K562 (cell line): ENCODE measurements around the gene SLC16A10. TPM values are rescaled to one million over a fixed set of nuclear protein-coding genes. Genes with fewer than 3 reads are reported as not detected.

Experiments
- ATAC-seq: fragments of 200-7000 bp; cut with Tn5 transposase; 3 replicates; pipeline ENCODE4 v1.9.1; 2020; ENCODE audit warnings: moderate library complexity
- BruUV-seq: library from RNA; stranded (reverse); fragments of 400-500 nt; replicated peaks from 2 replicates; lab custom pipeline; 2021; lab: Mats Ljungman, UMichigan
- CTCF ChIA-PET: fragments of 300-600 bp; formaldehyde crosslinking; extraction: SDS; loops from one replicate; lab custom pipeline; 2021; ENCODE audit warnings: low intra/inter-chr PET ratio; lab: Yijun Ruan, JAX
- POLR2A ChIA-PET: fragments of 300-600, 350-650 bp; sonication (Branson Sonifier 250); formaldehyde crosslinking; extraction: SDS; loops from one replicate; lab custom pipeline; 2021; ENCODE audit warnings: antibody characterized with exemption, inconsistent platforms; lab: Yijun Ruan, JAX
- DNase-seq, 4 experiments: peaks; one replicate each; pipeline versions ENCODE4 v3.0.0 to v3.0.0-alpha.2; 2011 to 2018; ENCODE audit warnings: low spot score in 3 of 4, mixed read lengths in 3 of 4; ENCODE audit errors: extremely low read depth in 1 of 4
- FAIRE-seq: peaks from 2 replicates; lab custom pipeline; 2011; peaks lifted over from hg19 to GRCh38; lab: Jason Lieb, UNC
- H2AFZ ChIP-seq: 2 replicates; pipeline ENCODE4 v1.6.0; 2011; ENCODE audit warnings: low read depth, low read length, control low read depth, inconsistent platforms
- H3K27ac ChIP-seq: fragments of 200-600 bp; 3 replicates; pipeline ENCODE4 v1.8.0; 2011; ENCODE audit warnings: low read depth, mild to moderate bottlenecking, control low read depth, inconsistent platforms, low read length, moderate library complexity, mixed read lengths; ENCODE audit errors: extremely low read depth
- H3K27me3 ChIP-seq, 2 experiments: fragments of 300-600 bp in 1 of 2; 2 replicates in 1 of 2; 3 replicates in 1 of 2; pipeline versions ENCODE4 v1.6.0 to v1.8.0; 2011; ENCODE audit warnings: inconsistent platforms in 2 of 2, low read length in 2 of 2, mild to moderate bottlenecking in 1 of 2, mixed read lengths in 1 of 2, moderate library complexity in 1 of 2; ENCODE audit not compliant: control insufficient read depth in 2 of 2, insufficient read depth in 2 of 2
- H3K36me3 ChIP-seq: fragments of 300-600 bp; 3 replicates; pipeline ENCODE4 v1.8.0; 2011; ENCODE audit warnings: mild to moderate bottlenecking, low read length, inconsistent platforms; ENCODE audit not compliant: control insufficient read depth, insufficient read depth
- H3K4me1 ChIP-seq, 2 experiments: fragments of 200-600 bp in 1 of 2; replicated peaks in 1 of 2; 2 replicates in 1 of 2; 3 replicates in 1 of 2; pipeline versions ENCODE4 v1.5.1 to v1.8.0; 2011; ENCODE audit warnings: inconsistent platforms in 2 of 2, low read length in 2 of 2, mild to moderate bottlenecking in 1 of 2, mixed read lengths in 1 of 2, moderate library complexity in 1 of 2; ENCODE audit not compliant: control insufficient read depth in 2 of 2, insufficient read depth in 2 of 2
- H3K4me2 ChIP-seq: 2 replicates; pipeline ENCODE4 v1.6.1; 2011; ENCODE audit warnings: low read length, control low read depth, inconsistent platforms, mixed read lengths; ENCODE audit not compliant: insufficient read depth
- H3K4me3 ChIP-seq: fragments of 200-600 bp; sonication (generic), shearing (Covaris generic); 2 replicates; pipeline ENCODE4 v1.5.1; 2016; ENCODE audit warnings: control low read depth, inconsistent platforms
- H3K79me2 ChIP-seq: fragments of 200-600 bp; 3 replicates; pipeline ENCODE4 v1.8.0; 2011; ENCODE audit warnings: low read length, inconsistent platforms; ENCODE audit not compliant: control insufficient read depth, insufficient read depth
- H3K9ac ChIP-seq, 2 experiments: 2 replicates each; pipeline versions ENCODE4 v1.6.0 to v1.6.1; 2011; ENCODE audit warnings: low read depth in 2 of 2, low read length in 2 of 2, control low read depth in 1 of 2, inconsistent platforms in 1 of 2, mild to moderate bottlenecking in 1 of 2, mixed read lengths in 1 of 2; ENCODE audit not compliant: insufficient read depth in 1 of 2
- H3K9me1 ChIP-seq: one replicate; pipeline ENCODE4 v1.6.0; 2011; ENCODE audit warnings: inconsistent platforms, mild to moderate bottlenecking, low read length, moderate library complexity; ENCODE audit not compliant: control insufficient read depth, insufficient read depth
- H3K9me3 ChIP-seq: replicated peaks from 2 replicates; pipeline ENCODE4 v1.5.1; 2011; ENCODE audit warnings: low read depth, low read length, inconsistent platforms; ENCODE audit not compliant: control insufficient read depth, insufficient read depth
- H4K20me1 ChIP-seq: replicated peaks from 2 replicates; pipeline ENCODE4 v1.6.1; 2011; ENCODE audit warnings: low read length, inconsistent platforms, mixed read lengths; ENCODE audit not compliant: control insufficient read depth, insufficient read depth
- ARHGAP35 ChIP-seq: fragments of 450-650 bp; IDR thresholded peaks from 2 replicates; pipeline ENCODE4 v1.6.1; 2018; ENCODE audit not compliant: partially characterized antibody
- RAD21 ChIP-seq, 2 experiments: fragments of 250-450 bp in 1 of 2; fragments of 450-650 bp in 1 of 2; sonication (Bioruptor Pico) in 1 of 2; formaldehyde crosslinking in 1 of 2; IDR thresholded peaks in 1 of 2; conservative IDR thresholded peaks in 1 of 2; 2 replicates each; pipeline versions ENCODE4 v1.4.0 to v1.8.0; 2020 to 2022; ENCODE audit warnings: mild to moderate bottlenecking in 2 of 2, moderate library complexity in 1 of 2
- SMC3 ChIP-seq: conservative IDR thresholded peaks from 2 replicates; pipeline ENCODE4 v1.6.1; 2011; ENCODE audit warnings: low read depth, low read length, improper control_type of control experiment; ENCODE audit not compliant: insufficient read depth
- ZNF212 ChIP-seq: fragments of 450-650 bp; formaldehyde crosslinking; IDR thresholded peaks from 2 replicates; pipeline ENCODE4 v1.4.0; 2020; ENCODE audit warnings: mild to moderate bottlenecking
- WGBS: fragments of 100-300 bp; shearing (Covaris generic); methylation state at CpG from one replicate; pipeline ENCODE4 v1.1.6; 2016; ENCODE audit warnings: low coverage, mixed read lengths; ENCODE audit not compliant: insufficient coverage; ENCODE audit errors: missing lambda C conversion rate; 5-methylcytosine and 5-hydroxymethylcytosine counted together
- in situ Hi-C: fragments of 300-500 bp; cut with MboI; formaldehyde crosslinking; loops from 4 replicates; pipeline ENCODE4 v1.15.0; 2018; ENCODE audit warnings: inconsistent platforms, mixed read lengths
- intact Hi-C: fragments of 100-400 bp; cut with micrococcal nuclease; formaldehyde crosslinking; loops from 2 replicates; pipeline ENCODE4 v1.14.2; 2022
- polyA plus RNA-seq, 8 experiments: library from polyadenylated mRNA; depleted of rRNA in 4 of 8; stranded (reverse) in 5 of 8; unstranded in 3 of 8; fragments of >200 nt; fragmentation: Nextera tagmentation in 2 of 8; fragmentation: Illumina TruSeq in 1 of 8; extraction: Ambion mirVana in 2 of 8; extraction: Trizol in 1 of 8; gene quantifications; 2 replicates each; pipeline versions ENCODE4 v1.2.1 to v1.2.3, GENCODE V29; 2011 to 2014; ENCODE audit warnings: inconsistent platforms in 1 of 8, missing spikeins in 1 of 8
- total RNA-seq, 7 experiments: library from RNA; depleted of rRNA in 6 of 7; stranded (reverse); fragments of >200 nt in 6 of 7; fragmentation: Illumina TruSeq in 2 of 7; extraction: Trizol in 2 of 7; gene quantifications; 2 replicates each; pipeline versions ENCODE4 v1.2.1 to v1.2.3, GENCODE V29; 2011 to 2021; ENCODE audit warnings: low replicate concordance in 1 of 7
- TF ChIP-seq, protein P1 (sequence below), 2 experiments: fragments of 450-650 bp; formaldehyde crosslinking in 1 of 2; IDR thresholded peaks; 2 replicates each; pipeline versions ENCODE4 v1.4.0 to v1.6.1; 2014 to 2020; ENCODE audit warnings: mild to moderate bottlenecking in 2 of 2, borderline replicate concordance in 1 of 2, low read depth in 1 of 2
- TF ChIP-seq, protein P2 (sequence below): IDR thresholded peaks from 2 replicates; pipeline ENCODE4 v1.6.1; 2016; ENCODE audit warnings: missing genetic modification characterization, missing compliant biosample characterization
- TF ChIP-seq, protein P3 (sequence below), 3 experiments: IDR thresholded peaks in 2 of 3; conservative IDR thresholded peaks in 1 of 3; 2 replicates each; pipeline ENCODE4 v1.5.1; 2011 to 2012; ENCODE audit warnings: low read length in 3 of 3, mild to moderate bottlenecking in 3 of 3, control low read depth in 2 of 3, improper control_type of control experiment in 1 of 3, inconsistent platforms in 1 of 3, low read depth in 1 of 3, mixed read lengths in 1 of 3, moderate library complexity in 1 of 3; ENCODE audit not compliant: insufficient read depth in 2 of 3

Gene SLC16A10
- total and polyA plus RNA-seq, 9 of the 15 experiments (the other 6 are each of a cell fraction or from before 2014, with no cell fraction given) = 0.02 to 0.54 (median 0.24) TPM; not detected in 4

DNA sequence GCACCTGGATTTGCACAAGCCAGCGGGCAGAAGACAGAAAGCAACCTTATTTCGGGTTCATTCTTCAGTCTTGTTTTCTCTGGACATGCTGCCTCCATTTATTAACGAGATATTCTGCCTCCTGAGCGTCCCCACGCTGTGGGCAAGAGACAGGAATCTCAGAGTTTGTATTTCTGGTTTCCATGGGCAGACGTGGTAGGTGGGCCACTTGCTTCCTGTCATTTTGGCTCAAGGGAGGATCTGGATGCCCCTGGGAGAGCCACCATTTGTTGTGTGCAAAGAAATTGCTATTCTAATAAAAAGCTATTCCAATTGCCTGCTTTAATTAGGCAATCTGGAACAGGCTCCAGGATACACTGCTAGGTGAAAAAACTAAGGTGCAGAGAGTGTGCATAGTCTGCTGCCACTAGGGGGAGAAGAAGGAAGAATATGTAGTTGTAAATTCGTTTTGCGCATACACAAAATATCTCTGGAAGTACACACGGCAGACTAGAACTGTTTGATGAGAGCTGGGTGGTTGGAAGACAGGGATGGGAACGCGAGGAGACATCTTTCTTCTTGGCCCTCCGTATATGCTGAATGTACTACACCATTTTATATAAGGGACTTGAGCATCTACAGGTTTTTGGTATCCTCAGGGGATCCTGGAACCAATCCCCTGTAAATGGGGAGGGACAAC, 30.1 kb upstream of the SLC16A10 start:
- Histone ChIP-seq H4K20me1 (no peaks in the 10 kb centered on the region), H3K27ac (no peak overlapping the region), H3K4me1 (no peaks in the 10 kb centered on the region), H3K9me1 (no peaks in the 10 kb centered on the region), H3K36me3 (no peaks in the 10 kb centered on the region), H3K27me3 (no peaks in the 10 kb centered on the region), H3K9me3 (no peaks in the 10 kb centered on the region), H3K79me2 (no peaks in the 10 kb centered on the region), H3K4me2 (no peak overlapping the region), H2AFZ (no peak overlapping the region), H3K4me3 (no peak overlapping the region), H3K9ac (no peak overlapping the region)
- POLR2A ChIA-PET = interaction anchor here (0.5 kb wide), 1 partner anchor 574 kb away, joined by 3 read pairs; no protein-coding TSS in a partner anchor
- under 1% methylated on average over 12 of the region's 12 CpGs for WGBS
- FAIRE-seq = peak; percentile 86
- intact Hi-C loops (loop anchor here (2.0 to 5.0 kb wide), 2 partner anchors 154 to 200 kb away; a partner anchor contains a TSS), in situ Hi-C loops (loop anchor here (5.0 to 10.0 kb wide), 2 partner anchors 155 to 588 kb away; no protein-coding TSS in a partner anchor)
- CTCF ChIA-PET = interaction anchor here (0.7 to 1.1 kb wide), 2 partner anchors 153 kb away, joined by 3 to 4 read pairs; no protein-coding TSS in a partner anchor
- ATAC-seq = peak; percentile 92
- no TSS peak for BruUV-seq
- DNase-seq = peak; percentile 46 to 61 (median 54)
- TF ChIP-seq SMC3 = 0 out of 2 replicates have a peak, but pooled peaks have one; percentile 25
- TF ChIP-seq, protein P1, sequence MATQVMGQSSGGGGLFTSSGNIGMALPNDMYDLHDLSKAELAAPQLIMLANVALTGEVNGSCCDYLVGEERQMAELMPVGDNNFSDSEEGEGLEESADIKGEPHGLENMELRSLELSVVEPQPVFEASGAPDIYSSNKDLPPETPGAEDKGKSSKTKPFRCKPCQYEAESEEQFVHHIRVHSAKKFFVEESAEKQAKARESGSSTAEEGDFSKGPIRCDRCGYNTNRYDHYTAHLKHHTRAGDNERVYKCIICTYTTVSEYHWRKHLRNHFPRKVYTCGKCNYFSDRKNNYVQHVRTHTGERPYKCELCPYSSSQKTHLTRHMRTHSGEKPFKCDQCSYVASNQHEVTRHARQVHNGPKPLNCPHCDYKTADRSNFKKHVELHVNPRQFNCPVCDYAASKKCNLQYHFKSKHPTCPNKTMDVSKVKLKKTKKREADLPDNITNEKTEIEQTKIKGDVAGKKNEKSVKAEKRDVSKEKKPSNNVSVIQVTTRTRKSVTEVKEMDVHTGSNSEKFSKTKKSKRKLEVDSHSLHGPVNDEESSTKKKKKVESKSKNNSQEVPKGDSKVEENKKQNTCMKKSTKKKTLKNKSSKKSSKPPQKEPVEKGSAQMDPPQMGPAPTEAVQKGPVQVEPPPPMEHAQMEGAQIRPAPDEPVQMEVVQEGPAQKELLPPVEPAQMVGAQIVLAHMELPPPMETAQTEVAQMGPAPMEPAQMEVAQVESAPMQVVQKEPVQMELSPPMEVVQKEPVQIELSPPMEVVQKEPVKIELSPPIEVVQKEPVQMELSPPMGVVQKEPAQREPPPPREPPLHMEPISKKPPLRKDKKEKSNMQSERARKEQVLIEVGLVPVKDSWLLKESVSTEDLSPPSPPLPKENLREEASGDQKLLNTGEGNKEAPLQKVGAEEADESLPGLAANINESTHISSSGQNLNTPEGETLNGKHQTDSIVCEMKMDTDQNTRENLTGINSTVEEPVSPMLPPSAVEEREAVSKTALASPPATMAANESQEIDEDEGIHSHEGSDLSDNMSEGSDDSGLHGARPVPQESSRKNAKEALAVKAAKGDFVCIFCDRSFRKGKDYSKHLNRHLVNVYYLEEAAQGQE (IDR thresholded peaks at IDR 0.05; ENCODE audit: borderline replicate concordance) = peak; percentile 47; the same call in 1 of the 2 replicates
- TF ChIP-seq, protein P1 (CRISPR knock-in tag; IDR thresholded peaks at IDR 0.05; ENCODE audit: low read depth) = no peak
- TF ChIP-seq, protein P2, sequence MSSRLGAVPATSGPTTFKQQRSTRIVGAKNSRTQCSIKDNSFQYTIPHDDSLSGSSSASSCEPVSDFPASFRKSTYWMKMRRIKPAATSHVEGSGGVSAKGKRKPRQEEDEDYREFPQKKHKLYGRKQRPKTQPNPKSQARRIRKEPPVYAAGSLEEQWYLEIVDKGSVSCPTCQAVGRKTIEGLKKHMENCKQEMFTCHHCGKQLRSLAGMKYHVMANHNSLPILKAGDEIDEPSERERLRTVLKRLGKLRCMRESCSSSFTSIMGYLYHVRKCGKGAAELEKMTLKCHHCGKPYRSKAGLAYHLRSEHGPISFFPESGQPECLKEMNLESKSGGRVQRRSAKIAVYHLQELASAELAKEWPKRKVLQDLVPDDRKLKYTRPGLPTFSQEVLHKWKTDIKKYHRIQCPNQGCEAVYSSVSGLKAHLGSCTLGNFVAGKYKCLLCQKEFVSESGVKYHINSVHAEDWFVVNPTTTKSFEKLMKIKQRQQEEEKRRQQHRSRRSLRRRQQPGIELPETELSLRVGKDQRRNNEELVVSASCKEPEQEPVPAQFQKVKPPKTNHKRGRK (tag) = no peak
- no peak for TF ChIP-seq ZNF212 (CRISPR knock-in tag)
- TF ChIP-seq ARHGAP35 = no peak
- peak; percentile 60 to 76 for TF ChIP-seq RAD21 (CRISPR knock-in tag; conservative IDR thresholded peaks at IDR 0.05 in 1 of 2, IDR thresholded peaks at IDR 0.05 in 1 of 2)
- TF ChIP-seq, protein P3, sequence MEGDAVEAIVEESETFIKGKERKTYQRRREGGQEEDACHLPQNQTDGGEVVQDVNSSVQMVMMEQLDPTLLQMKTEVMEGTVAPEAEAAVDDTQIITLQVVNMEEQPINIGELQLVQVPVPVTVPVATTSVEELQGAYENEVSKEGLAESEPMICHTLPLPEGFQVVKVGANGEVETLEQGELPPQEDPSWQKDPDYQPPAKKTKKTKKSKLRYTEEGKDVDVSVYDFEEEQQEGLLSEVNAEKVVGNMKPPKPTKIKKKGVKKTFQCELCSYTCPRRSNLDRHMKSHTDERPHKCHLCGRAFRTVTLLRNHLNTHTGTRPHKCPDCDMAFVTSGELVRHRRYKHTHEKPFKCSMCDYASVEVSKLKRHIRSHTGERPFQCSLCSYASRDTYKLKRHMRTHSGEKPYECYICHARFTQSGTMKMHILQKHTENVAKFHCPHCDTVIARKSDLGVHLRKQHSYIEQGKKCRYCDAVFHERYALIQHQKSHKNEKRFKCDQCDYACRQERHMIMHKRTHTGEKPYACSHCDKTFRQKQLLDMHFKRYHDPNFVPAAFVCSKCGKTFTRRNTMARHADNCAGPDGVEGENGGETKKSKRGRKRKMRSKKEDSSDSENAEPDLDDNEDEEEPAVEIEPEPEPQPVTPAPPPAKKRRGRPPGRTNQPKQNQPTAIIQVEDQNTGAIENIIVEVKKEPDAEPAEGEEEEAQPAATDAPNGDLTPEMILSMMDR (IDR thresholded peaks at IDR 0.05 in 2 of 3, conservative IDR thresholded peaks at IDR 0.05 in 1 of 3; ENCODE audit: insufficient read depth in 2 of 3, low read depth in 1 of 3, low read length in 3 of 3) = peak; percentile 62 to 76 (median 75); a peak in 5 of 6 replicates
